K562 (cell line): Measurements from ENCODE around the gene AQP9. TPM values are rescaled to one million over a fixed set of nuclear protein-coding genes. Genes with fewer than 3 reads are reported as not detected.

Experiments used
- BCL6 ChIP-seq: fragments of 250-450 bp; sonication (Bioruptor Pico); IDR thresholded peaks from 2 replicates; pipeline ENCODE4 v1.4.0; 2020
- ETV6 ChIP-seq, 3 experiments: fragments of 150-350 bp in 1 of 3; sonication (generic) in 1 of 3; formaldehyde crosslinking in 1 of 3; IDR thresholded peaks; 2 replicates each; pipeline versions ENCODE4 v1.6.1 to v1.8.0; 2014 to 2022; ENCODE audit warnings: borderline replicate concordance in 2 of 3, low read depth in 2 of 3, antibody characterized with exemption in 1 of 3, low read length in 1 of 3, mild to moderate bottlenecking in 1 of 3, missing genetic modification reagents in 1 of 3
- FOXK1 ChIP-seq: sonication (generic); formaldehyde crosslinking; IDR thresholded peaks from 2 replicates; pipeline ENCODE4 v1.8.0; 2022; ENCODE audit warnings: missing genetic modification reagents, mild to moderate bottlenecking, borderline replicate concordance
- HDAC3 ChIP-seq: fragments of 450-650 bp; IDR thresholded peaks from 2 replicates; pipeline ENCODE4 v1.6.1; 2018; ENCODE audit warnings: borderline replicate concordance, mild to moderate bottlenecking, moderate library complexity; ENCODE audit not compliant: partially characterized antibody
- KLF16 ChIP-seq: IDR thresholded peaks from 2 replicates; pipeline ENCODE4 v1.6.1; 2016; ENCODE audit warnings: antibody characterized with exemption
- MTA3 ChIP-seq: fragments of 450-650 bp; formaldehyde crosslinking; IDR thresholded peaks from 2 replicates; pipeline ENCODE4 v1.6.1; 2017; ENCODE audit warnings: mild to moderate bottlenecking, borderline replicate concordance
- NCOA4 ChIP-seq: fragments of 450-650 bp; IDR thresholded peaks from 2 replicates; pipeline ENCODE4 v1.6.1; 2018; ENCODE audit warnings: mild to moderate bottlenecking; ENCODE audit not compliant: partially characterized antibody
- NEUROD1 ChIP-seq: fragments of 150-350 bp; IDR thresholded peaks from 2 replicates; pipeline ENCODE4 v1.6.1; 2014; ENCODE audit warnings: borderline replicate concordance, low read length, low read depth; ENCODE audit not compliant: partially characterized antibody
- NR3C1 ChIP-seq: sonication (generic); formaldehyde crosslinking; IDR thresholded peaks from 2 replicates; pipeline ENCODE4 v1.8.1; 2022; ENCODE audit warnings: missing genetic modification reagents
- NR4A1 ChIP-seq, 2 experiments: fragments of 250-450 bp in 1 of 2; fragments of 450-650 bp in 1 of 2; sonication (Bioruptor Pico) in 1 of 2; IDR thresholded peaks; 2 replicates each; pipeline versions ENCODE4 v1.4.0 to v1.6.1; 2016 to 2020; ENCODE audit warnings: mild to moderate bottlenecking in 2 of 2, missing compliant biosample characterization in 1 of 2, missing genetic modification characterization in 1 of 2, moderate library complexity in 1 of 2
- RAD21 ChIP-seq, 2 experiments: fragments of 250-450 bp in 1 of 2; fragments of 450-650 bp in 1 of 2; sonication (Bioruptor Pico) in 1 of 2; formaldehyde crosslinking in 1 of 2; IDR thresholded peaks in 1 of 2; conservative IDR thresholded peaks in 1 of 2; 2 replicates each; pipeline versions ENCODE4 v1.4.0 to v1.8.0; 2020 to 2022; ENCODE audit warnings: mild to moderate bottlenecking in 2 of 2, moderate library complexity in 1 of 2
- SAFB2 ChIP-seq: fragments of 200-400 bp; formaldehyde crosslinking; IDR thresholded peaks from 2 replicates; pipeline ENCODE4 v1.6.1; 2018; ENCODE audit warnings: borderline replicate concordance, low read length, low read depth, moderate library complexity; ENCODE audit not compliant: severe bottlenecking
- SMAD2 ChIP-seq: fragments of 150-350 bp; IDR thresholded peaks from 2 replicates; pipeline ENCODE4 v1.6.1; 2014; ENCODE audit warnings: low read depth, mild to moderate bottlenecking, low read length
- TAF15 ChIP-seq: fragments of 200-400 bp; formaldehyde crosslinking; IDR thresholded peaks from 2 replicates; pipeline ENCODE4 v1.6.1; 2017; ENCODE audit warnings: mild to moderate bottlenecking, low read depth, low read length, moderate library complexity
- TCF7 ChIP-seq: sonication (generic); IDR thresholded peaks from 2 replicates; pipeline ENCODE4 v1.6.1; 2016; ENCODE audit warnings: antibody characterized with exemption, borderline replicate concordance
- YBX1 ChIP-seq: fragments of 450-650 bp; IDR thresholded peaks from 2 replicates; pipeline ENCODE4 v1.7.1; 2016; ENCODE audit warnings: mild to moderate bottlenecking
- ZKSCAN1 ChIP-seq: fragments of 150-350 bp; IDR thresholded peaks from 2 replicates; pipeline ENCODE4 v1.6.1; 2016; ENCODE audit warnings: low read depth, low read length
- ZNF324 ChIP-seq: fragments of 250-450 bp; sonication (Bioruptor Pico); IDR thresholded peaks from 2 replicates; pipeline ENCODE4 v1.4.0; 2020; ENCODE audit warnings: mild to moderate bottlenecking
- ZNF408 ChIP-seq: fragments of 250-450 bp; sonication (Bioruptor Pico); IDR thresholded peaks from 2 replicates; pipeline ENCODE4 v1.4.0; 2020; ENCODE audit warnings: low read depth, mild to moderate bottlenecking, moderate library complexity
- ZNF431 ChIP-seq: sonication (generic); formaldehyde crosslinking; IDR thresholded peaks from 2 replicates; pipeline ENCODE4 v1.8.0; 2022; ENCODE audit warnings: mild to moderate bottlenecking, missing genetic modification reagents
- ZNF717 ChIP-seq: fragments of 250-450 bp; sonication (Bioruptor Pico); IDR thresholded peaks from 2 replicates; pipeline ENCODE4 v1.5.0; 2021
- polyA plus RNA-seq, 8 experiments: library from polyadenylated mRNA; depleted of rRNA in 4 of 8; stranded (reverse) in 5 of 8; unstranded in 3 of 8; fragments of >200 nt; fragmentation: Nextera tagmentation in 2 of 8; fragmentation: Illumina TruSeq in 1 of 8; extraction: Ambion mirVana in 2 of 8; extraction: Trizol in 1 of 8; gene quantifications; 2 replicates each; pipeline versions ENCODE4 v1.2.1 to v1.2.3, GENCODE V29; 2011 to 2014; ENCODE audit warnings: inconsistent platforms in 1 of 8, missing spikeins in 1 of 8
- total RNA-seq, 7 experiments: library from RNA; depleted of rRNA in 6 of 7; stranded (reverse); fragments of >200 nt in 6 of 7; fragmentation: Illumina TruSeq in 2 of 7; extraction: Trizol in 2 of 7; gene quantifications; 2 replicates each; pipeline versions ENCODE4 v1.2.1 to v1.2.3, GENCODE V29; 2011 to 2021; ENCODE audit warnings: low replicate concordance in 1 of 7
- TF ChIP-seq, protein P1 (sequence below): sonication (generic); formaldehyde crosslinking; IDR thresholded peaks from 2 replicates; pipeline ENCODE4 v1.8.1; 2023; ENCODE audit warnings: missing genetic modification reagents, mild to moderate bottlenecking, borderline replicate concordance

Gene AQP9
- total and polyA plus RNA-seq, 9 of the 15 experiments (the other 6 are each of a cell fraction or from before 2014, with no cell fraction given), result 0.04 to 0.33 (median 0.07) TPM; not detected in 4

DNA sequence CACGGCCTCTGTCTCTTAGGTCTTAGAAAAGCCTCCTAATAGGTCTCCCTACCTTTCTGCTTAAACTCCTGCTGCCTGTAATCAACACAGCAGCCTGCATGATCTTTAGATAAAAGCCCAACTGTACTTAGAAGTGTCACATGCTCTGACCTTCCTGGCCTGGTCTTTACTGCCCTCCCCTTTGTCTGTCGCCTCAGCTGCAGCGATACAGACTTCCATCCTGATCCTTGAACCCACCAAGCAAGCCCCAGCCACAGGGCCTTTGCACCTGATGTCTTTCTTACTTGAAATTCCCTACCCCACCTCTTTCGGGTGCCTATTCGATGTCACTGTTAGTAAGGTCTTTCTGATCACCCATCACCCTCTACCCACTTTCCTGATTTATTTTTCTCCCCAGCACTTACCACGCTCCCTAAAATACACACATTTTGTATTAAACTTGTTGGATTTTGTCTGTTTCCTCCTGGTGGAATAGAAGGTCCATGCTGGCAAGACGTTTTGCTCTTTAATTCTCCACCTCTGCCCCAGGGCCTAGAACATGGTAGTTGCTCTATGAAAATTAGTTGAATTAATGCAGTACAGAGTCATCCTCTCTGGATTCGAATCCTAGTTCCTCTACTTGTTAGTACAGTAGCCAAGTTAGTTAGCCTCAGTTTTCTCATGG lies 51.1 kb downstream of the AQP9 start (continued):
- TF ChIP-seq MTA3 (no peak), ZKSCAN1 (no peak), HDAC3 (no peak), SMAD2 (no peak), ZNF431 (CRISPR knock-in tag) (no peak), YBX1 (no peak), TCF7 (no peak), ZNF324 (CRISPR knock-in tag) (no peak), ZNF717 (CRISPR knock-in tag) (no peak), TAF15 (no peak), NEUROD1 (no peak), RAD21 (CRISPR knock-in tag; conservative IDR thresholded peaks at IDR 0.05 in 1 of 2, IDR thresholded peaks at IDR 0.05 in 1 of 2) (no peak), NCOA4 (no peak), BCL6 (CRISPR knock-in tag) (no peak), ETV6 (IDR thresholded peaks at IDR 0.05; ENCODE audit: borderline replicate concordance in 1 of 2, low read depth in 2 of 2, low read length in 1 of 2) (no peak), ETV6 (CRISPR knock-in tag; IDR thresholded peaks at IDR 0.05; ENCODE audit: borderline replicate concordance) (no peak), FOXK1 (CRISPR knock-in tag) (no peak), ZNF408 (CRISPR knock-in tag) (no peak), NR4A1 (CRISPR knock-in tag; IDR thresholded peaks at IDR 0.05) (no peak), NR4A1 (tag; IDR thresholded peaks at IDR 0.05) (no peak), KLF16 (no peak), SAFB2 (no peak), NR3C1 (no peak)
- TF ChIP-seq, protein P1, sequence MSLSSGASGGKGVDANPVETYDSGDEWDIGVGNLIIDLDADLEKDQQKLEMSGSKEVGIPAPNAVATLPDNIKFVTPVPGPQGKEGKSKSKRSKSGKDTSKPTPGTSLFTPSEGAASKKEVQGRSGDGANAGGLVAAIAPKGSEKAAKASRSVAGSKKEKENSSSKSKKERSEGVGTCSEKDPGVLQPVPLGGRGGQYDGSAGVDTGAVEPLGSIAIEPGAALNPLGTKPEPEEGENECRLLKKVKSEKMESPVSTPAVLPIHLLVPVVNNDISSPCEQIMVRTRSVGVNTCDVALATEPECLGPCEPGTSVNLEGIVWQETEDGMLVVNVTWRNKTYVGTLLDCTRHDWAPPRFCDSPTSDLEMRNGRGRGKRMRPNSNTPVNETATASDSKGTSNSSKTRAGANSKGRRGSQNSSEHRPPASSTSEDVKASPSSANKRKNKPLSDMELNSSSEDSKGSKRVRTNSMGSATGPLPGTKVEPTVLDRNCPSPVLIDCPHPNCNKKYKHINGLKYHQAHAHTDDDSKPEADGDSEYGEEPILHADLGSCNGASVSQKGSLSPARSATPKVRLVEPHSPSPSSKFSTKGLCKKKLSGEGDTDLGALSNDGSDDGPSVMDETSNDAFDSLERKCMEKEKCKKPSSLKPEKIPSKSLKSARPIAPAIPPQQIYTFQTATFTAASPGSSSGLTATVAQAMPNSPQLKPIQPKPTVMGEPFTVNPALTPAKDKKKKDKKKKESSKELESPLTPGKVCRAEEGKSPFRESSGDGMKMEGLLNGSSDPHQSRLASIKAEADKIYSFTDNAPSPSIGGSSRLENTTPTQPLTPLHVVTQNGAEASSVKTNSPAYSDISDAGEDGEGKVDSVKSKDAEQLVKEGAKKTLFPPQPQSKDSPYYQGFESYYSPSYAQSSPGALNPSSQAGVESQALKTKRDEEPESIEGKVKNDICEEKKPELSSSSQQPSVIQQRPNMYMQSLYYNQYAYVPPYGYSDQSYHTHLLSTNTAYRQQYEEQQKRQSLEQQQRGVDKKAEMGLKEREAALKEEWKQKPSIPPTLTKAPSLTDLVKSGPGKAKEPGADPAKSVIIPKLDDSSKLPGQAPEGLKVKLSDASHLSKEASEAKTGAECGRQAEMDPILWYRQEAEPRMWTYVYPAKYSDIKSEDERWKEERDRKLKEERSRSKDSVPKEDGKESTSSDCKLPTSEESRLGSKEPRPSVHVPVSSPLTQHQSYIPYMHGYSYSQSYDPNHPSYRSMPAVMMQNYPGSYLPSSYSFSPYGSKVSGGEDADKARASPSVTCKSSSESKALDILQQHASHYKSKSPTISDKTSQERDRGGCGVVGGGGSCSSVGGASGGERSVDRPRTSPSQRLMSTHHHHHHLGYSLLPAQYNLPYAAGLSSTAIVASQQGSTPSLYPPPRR (CRISPR knock-in tag), result no peak
